WTC11 (cell line): ENCODE measurements around the gene SIPA1L3. TPM values are rescaled to one million over a fixed set of nuclear protein-coding genes. Genes with fewer than 3 reads are reported as not detected.

Experiments used
- ATAC-seq: fragments of 200-7000 bp; cut with Tn5 transposase; 2 replicates; pipeline ENCODE4 v1.10.0; 2021; ENCODE audit warnings: mild to moderate bottlenecking, moderate library complexity
- CTCF ChIA-PET: fragments of 300-600 bp; sonication (Branson Sonifier 250); formaldehyde crosslinking; loops from one replicate; lab custom pipeline; 2021; ENCODE audit warnings: antibody characterized with exemption; lab: Charles Lee
- POLR2A ChIA-PET: fragments of 350-600 bp; sonication (Branson Sonifier 250); formaldehyde crosslinking; loops from one replicate; lab custom pipeline; 2021; ENCODE audit warnings: antibody characterized with exemption; lab: Charles Lee
- DNase-seq: peaks from one replicate; pipeline ENCODE4 v3.0.0; 2021; ENCODE audit warnings: low spot score
- H3K27ac Mint-ChIP-seq: 2 replicates; pipeline ENCODE4 v1.8.0; 2021; ENCODE audit warnings: mixed read lengths
- H3K27me3 Mint-ChIP-seq: 2 replicates; pipeline ENCODE4 v1.8.0; 2021; ENCODE audit warnings: low read depth, mild to moderate bottlenecking, moderate library complexity, mixed read lengths
- H3K36me3 Mint-ChIP-seq: 2 replicates; pipeline ENCODE4 v1.8.0; 2021; ENCODE audit warnings: mixed read lengths
- H3K4me1 Mint-ChIP-seq: 2 replicates; pipeline ENCODE4 v1.8.0; 2022; ENCODE audit warnings: mixed read lengths
- H3K4me3 Mint-ChIP-seq: 2 replicates; pipeline ENCODE4 v1.8.0; 2021; ENCODE audit warnings: mild to moderate bottlenecking, moderate library complexity, mixed read lengths
- H3K9me3 Mint-ChIP-seq: 2 replicates; pipeline ENCODE4 v1.8.0; 2021; ENCODE audit warnings: mixed read lengths
- ATF2 ChIP-seq: sonication (generic); formaldehyde crosslinking; IDR thresholded peaks from 2 replicates; pipeline ENCODE4 v1.8.1; 2022; ENCODE audit warnings: low read depth, missing genetic modification reagents, borderline replicate concordance
- FOXJ3 ChIP-seq: sonication (generic); formaldehyde crosslinking; IDR thresholded peaks from 2 replicates; pipeline ENCODE4 v1.9.0; 2021; ENCODE audit warnings: missing genetic modification reagents, mild to moderate bottlenecking, borderline replicate concordance
- GABPB1 ChIP-seq: sonication (generic); formaldehyde crosslinking; IDR thresholded peaks from 2 replicates; pipeline ENCODE4 v1.8.1; 2023; ENCODE audit warnings: mild to moderate bottlenecking, missing genetic modification reagents
- JAZF1 ChIP-seq: fragments of 250-450 bp; sonication (Bioruptor Pico); IDR thresholded peaks from 2 replicates; pipeline ENCODE4 v1.9.0; 2021; ENCODE audit warnings: moderate library complexity, mild to moderate bottlenecking, inconsistent platforms
- KAT7 ChIP-seq: sonication (generic); formaldehyde crosslinking; IDR thresholded peaks from 2 replicates; pipeline ENCODE4 v1.8.1; 2023; ENCODE audit warnings: missing genetic modification reagents, mild to moderate bottlenecking, borderline replicate concordance
- NFE2L1 ChIP-seq: sonication (generic); formaldehyde crosslinking; IDR thresholded peaks from 2 replicates; pipeline ENCODE4 v1.8.1; 2023; ENCODE audit warnings: missing genetic modification reagents
- NFYB ChIP-seq: sonication (generic); formaldehyde crosslinking; conservative IDR thresholded peaks from 2 replicates; pipeline ENCODE4 v1.8.0; 2022; ENCODE audit warnings: low read depth, missing genetic modification reagents
- OVOL2 ChIP-seq: fragments of 250-450 bp; sonication (Bioruptor Pico); IDR thresholded peaks from 2 replicates; pipeline ENCODE4 v1.9.0; 2021; ENCODE audit warnings: mild to moderate bottlenecking, borderline replicate concordance
- PREB ChIP-seq: sonication (generic); formaldehyde crosslinking; IDR thresholded peaks from 2 replicates; pipeline ENCODE4 v1.8.1; 2022; ENCODE audit warnings: mild to moderate bottlenecking, missing genetic modification reagents, moderate library complexity, borderline replicate concordance
- RORB ChIP-seq: fragments of 250-450 bp; sonication (Bioruptor Pico); IDR thresholded peaks from 2 replicates; pipeline ENCODE4 v1.9.0; 2021; ENCODE audit warnings: mild to moderate bottlenecking
- SMAD3 ChIP-seq: sonication (generic); formaldehyde crosslinking; IDR thresholded peaks from 2 replicates; pipeline ENCODE4 v1.8.0; 2022; ENCODE audit warnings: missing genetic modification reagents, mild to moderate bottlenecking, borderline replicate concordance
- STAT6 ChIP-seq: sonication (generic); formaldehyde crosslinking; conservative IDR thresholded peaks from 2 replicates; pipeline ENCODE4 v1.8.1; 2023; ENCODE audit warnings: mild to moderate bottlenecking, low read depth, missing genetic modification reagents, moderate library complexity
- ZMAT4 ChIP-seq: fragments of 250-450 bp; sonication (Bioruptor Pico); IDR thresholded peaks from 2 replicates; pipeline ENCODE4 v1.9.0; 2021; ENCODE audit warnings: mild to moderate bottlenecking
- ZNF138 ChIP-seq: sonication (generic); formaldehyde crosslinking; conservative IDR thresholded peaks from 2 replicates; pipeline ENCODE4 v1.8.1; 2022; ENCODE audit warnings: mild to moderate bottlenecking, moderate library complexity, missing genetic modification reagents
- ZNF423 ChIP-seq: fragments of 250-450 bp; sonication (Bioruptor Pico); IDR thresholded peaks from 2 replicates; pipeline ENCODE4 v2.1.2; 2022; ENCODE audit warnings: mild to moderate bottlenecking, moderate library complexity
- total RNA-seq: library from RNA; stranded (reverse); gene quantifications from 3 replicates; pipeline ENCODE4 v1.2.3, GENCODE V29; 2021
- TF ChIP-seq, protein P1 (sequence below): fragments of 250-450 bp; sonication (Bioruptor Pico); IDR thresholded peaks from 2 replicates; pipeline ENCODE4 v1.9.0; 2021; ENCODE audit warnings: mild to moderate bottlenecking, borderline replicate concordance
- TF ChIP-seq, protein P2 (sequence below): sonication (generic); formaldehyde crosslinking; IDR thresholded peaks from 2 replicates; pipeline ENCODE4 v1.8.0; 2023; ENCODE audit warnings: missing genetic modification reagents, mild to moderate bottlenecking, borderline replicate concordance
- TF ChIP-seq, protein P3 (sequence below): sonication (generic); formaldehyde crosslinking; IDR thresholded peaks from 2 replicates; pipeline ENCODE4 v1.8.1; 2023; ENCODE audit warnings: mild to moderate bottlenecking, missing genetic modification reagents

Gene SIPA1L3
- total RNA-seq, 1 experiment from 2014 or later = 41.5 TPM

DNA sequence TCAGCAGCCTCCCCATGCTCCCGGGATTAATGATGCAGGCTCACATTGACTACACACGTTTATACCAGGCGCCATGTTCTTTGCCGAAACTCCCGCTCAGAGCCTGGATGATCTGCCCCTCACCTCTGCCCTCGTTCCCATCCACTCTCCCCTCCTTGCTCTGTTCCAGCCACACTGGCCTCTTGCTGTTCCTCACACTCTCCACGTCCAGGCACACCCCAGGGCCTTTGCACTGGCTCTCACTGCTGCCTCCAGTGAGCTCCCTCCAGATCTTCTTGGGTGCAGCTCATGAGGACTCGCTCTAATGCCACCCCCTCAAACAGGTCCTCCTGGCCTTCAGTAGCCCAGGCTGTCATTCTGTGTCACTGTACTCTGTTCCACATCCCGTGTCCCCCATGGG is 277.8 kb downstream of the SIPA1L3 start:
- TF ChIP-seq ZMAT4 (CRISPR knock-in tag) (no peak), NFE2L1 (CRISPR knock-in tag) (no peak), OVOL2 (CRISPR knock-in tag) (no peak), ZNF138 (CRISPR knock-in tag) (no peak), PREB (CRISPR knock-in tag) (no peak), ATF2 (CRISPR knock-in tag) (no peak), GABPB1 (CRISPR knock-in tag) (no peak), KAT7 (CRISPR knock-in tag) (no peak), NFYB (CRISPR knock-in tag) (no peak)
- TF ChIP-seq, protein P1, sequence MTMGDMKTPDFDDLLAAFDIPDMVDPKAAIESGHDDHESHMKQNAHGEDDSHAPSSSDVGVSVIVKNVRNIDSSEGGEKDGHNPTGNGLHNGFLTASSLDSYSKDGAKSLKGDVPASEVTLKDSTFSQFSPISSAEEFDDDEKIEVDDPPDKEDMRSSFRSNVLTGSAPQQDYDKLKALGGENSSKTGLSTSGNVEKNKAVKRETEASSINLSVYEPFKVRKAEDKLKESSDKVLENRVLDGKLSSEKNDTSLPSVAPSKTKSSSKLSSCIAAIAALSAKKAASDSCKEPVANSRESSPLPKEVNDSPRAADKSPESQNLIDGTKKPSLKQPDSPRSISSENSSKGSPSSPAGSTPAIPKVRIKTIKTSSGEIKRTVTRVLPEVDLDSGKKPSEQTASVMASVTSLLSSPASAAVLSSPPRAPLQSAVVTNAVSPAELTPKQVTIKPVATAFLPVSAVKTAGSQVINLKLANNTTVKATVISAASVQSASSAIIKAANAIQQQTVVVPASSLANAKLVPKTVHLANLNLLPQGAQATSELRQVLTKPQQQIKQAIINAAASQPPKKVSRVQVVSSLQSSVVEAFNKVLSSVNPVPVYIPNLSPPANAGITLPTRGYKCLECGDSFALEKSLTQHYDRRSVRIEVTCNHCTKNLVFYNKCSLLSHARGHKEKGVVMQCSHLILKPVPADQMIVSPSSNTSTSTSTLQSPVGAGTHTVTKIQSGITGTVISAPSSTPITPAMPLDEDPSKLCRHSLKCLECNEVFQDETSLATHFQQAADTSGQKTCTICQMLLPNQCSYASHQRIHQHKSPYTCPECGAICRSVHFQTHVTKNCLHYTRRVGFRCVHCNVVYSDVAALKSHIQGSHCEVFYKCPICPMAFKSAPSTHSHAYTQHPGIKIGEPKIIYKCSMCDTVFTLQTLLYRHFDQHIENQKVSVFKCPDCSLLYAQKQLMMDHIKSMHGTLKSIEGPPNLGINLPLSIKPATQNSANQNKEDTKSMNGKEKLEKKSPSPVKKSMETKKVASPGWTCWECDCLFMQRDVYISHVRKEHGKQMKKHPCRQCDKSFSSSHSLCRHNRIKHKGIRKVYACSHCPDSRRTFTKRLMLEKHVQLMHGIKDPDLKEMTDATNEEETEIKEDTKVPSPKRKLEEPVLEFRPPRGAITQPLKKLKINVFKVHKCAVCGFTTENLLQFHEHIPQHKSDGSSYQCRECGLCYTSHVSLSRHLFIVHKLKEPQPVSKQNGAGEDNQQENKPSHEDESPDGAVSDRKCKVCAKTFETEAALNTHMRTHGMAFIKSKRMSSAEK (CRISPR knock-in tag) = no peak
- TF ChIP-seq, all 79 proteins: peak for 0
- H3K27me3 Mint-ChIP-seq = no peaks in the 10 kb centered on the region
- ATAC-seq = no peak
- peaks cover 25% of the 10 kb centered on the region for H3K4me1 Mint-ChIP-seq
- no peak overlapping the region for H3K4me3 Mint-ChIP-seq
- peaks cover 5% of the 10 kb centered on the region for H3K9me3 Mint-ChIP-seq
- ChIA-PET POLR2A (no interaction called here), CTCF (interaction anchor here (4.3 kb wide), 1 partner anchor 42 kb away, joined by 75 read pairs; no protein-coding TSS in a partner anchor)
- no peak for DNase-seq
- peaks cover 8% of the 10 kb centered on the region for H3K36me3 Mint-ChIP-seq
- H3K27ac Mint-ChIP-seq = no peak overlapping the region

DNA sequence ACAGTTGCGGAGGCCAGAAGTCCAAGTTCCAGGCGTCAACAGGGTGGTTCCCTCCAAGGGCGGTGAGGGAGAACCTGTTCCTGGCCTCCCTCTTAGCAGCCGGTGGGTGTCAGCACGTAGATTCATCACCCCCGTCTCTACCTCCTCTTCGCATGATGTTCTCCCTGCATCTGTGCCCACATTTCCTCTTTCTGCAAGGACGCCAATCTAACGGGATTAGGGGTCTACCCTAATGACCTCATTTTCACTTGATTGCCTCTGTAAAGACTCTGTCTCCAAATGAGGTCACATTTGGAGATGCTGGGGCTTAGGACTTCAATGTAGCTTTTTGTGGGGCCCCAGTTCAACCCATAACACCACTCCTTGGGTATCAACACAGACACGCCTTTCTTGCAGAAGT is 278.6 kb downstream of the SIPA1L3 start:
- Mint-ChIP-seq H3K27me3 (no peaks in the 10 kb centered on the region), H3K4me1 (peaks cover 25% of the 10 kb centered on the region), H3K4me3 (no peak overlapping the region), H3K9me3 (peaks cover 5% of the 10 kb centered on the region), H3K27ac (no peak overlapping the region), H3K36me3 (peaks cover 8% of the 10 kb centered on the region)
- no peak for DNase-seq
- ATAC-seq = no peak
- POLR2A ChIA-PET = no interaction called here
- CTCF ChIA-PET = no interaction called here
- no peak for TF ChIP-seq SMAD3 (CRISPR knock-in tag)
- TF ChIP-seq JAZF1 (CRISPR knock-in tag) = no peak
- no peak for TF ChIP-seq STAT6 (CRISPR knock-in tag)
- no peak for TF ChIP-seq GABPB1 (CRISPR knock-in tag)
- TF ChIP-seq RORB (CRISPR knock-in tag) = no peak
- TF ChIP-seq, protein P2, sequence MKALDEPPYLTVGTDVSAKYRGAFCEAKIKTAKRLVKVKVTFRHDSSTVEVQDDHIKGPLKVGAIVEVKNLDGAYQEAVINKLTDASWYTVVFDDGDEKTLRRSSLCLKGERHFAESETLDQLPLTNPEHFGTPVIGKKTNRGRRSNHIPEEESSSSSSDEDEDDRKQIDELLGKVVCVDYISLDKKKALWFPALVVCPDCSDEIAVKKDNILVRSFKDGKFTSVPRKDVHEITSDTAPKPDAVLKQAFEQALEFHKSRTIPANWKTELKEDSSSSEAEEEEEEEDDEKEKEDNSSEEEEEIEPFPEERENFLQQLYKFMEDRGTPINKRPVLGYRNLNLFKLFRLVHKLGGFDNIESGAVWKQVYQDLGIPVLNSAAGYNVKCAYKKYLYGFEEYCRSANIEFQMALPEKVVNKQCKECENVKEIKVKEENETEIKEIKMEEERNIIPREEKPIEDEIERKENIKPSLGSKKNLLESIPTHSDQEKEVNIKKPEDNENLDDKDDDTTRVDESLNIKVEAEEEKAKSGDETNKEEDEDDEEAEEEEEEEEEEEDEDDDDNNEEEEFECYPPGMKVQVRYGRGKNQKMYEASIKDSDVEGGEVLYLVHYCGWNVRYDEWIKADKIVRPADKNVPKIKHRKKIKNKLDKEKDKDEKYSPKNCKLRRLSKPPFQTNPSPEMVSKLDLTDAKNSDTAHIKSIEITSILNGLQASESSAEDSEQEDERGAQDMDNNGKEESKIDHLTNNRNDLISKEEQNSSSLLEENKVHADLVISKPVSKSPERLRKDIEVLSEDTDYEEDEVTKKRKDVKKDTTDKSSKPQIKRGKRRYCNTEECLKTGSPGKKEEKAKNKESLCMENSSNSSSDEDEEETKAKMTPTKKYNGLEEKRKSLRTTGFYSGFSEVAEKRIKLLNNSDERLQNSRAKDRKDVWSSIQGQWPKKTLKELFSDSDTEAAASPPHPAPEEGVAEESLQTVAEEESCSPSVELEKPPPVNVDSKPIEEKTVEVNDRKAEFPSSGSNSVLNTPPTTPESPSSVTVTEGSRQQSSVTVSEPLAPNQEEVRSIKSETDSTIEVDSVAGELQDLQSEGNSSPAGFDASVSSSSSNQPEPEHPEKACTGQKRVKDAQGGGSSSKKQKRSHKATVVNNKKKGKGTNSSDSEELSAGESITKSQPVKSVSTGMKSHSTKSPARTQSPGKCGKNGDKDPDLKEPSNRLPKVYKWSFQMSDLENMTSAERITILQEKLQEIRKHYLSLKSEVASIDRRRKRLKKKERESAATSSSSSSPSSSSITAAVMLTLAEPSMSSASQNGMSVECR = no peak
- TF ChIP-seq ZNF423 (CRISPR knock-in tag) = no peak
- no peak for TF ChIP-seq FOXJ3 (CRISPR knock-in tag)
- TF ChIP-seq, protein P3, sequence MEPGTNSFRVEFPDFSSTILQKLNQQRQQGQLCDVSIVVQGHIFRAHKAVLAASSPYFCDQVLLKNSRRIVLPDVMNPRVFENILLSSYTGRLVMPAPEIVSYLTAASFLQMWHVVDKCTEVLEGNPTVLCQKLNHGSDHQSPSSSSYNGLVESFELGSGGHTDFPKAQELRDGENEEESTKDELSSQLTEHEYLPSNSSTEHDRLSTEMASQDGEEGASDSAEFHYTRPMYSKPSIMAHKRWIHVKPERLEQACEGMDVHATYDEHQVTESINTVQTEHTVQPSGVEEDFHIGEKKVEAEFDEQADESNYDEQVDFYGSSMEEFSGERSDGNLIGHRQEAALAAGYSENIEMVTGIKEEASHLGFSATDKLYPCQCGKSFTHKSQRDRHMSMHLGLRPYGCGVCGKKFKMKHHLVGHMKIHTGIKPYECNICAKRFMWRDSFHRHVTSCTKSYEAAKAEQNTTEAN (CRISPR knock-in tag) = no peak
